Measurements from ENCODE around the gene FGD2.

FGD2 gene

GRCh38 chr6:37005061-37005810, at the start of gene FGD2:
TSS of gene FGD2 (plus strand) at chr6:37005655. CDS start at chr6:37005818, 163 bp downstream.
- H3K9me3 Mint-ChIP-seq, result no peaks in the 10 kb centered on the region
- peak within 1 kb of the TSS; percentile 67 for H3K27ac Mint-ChIP-seq (ENCODE audit: low read depth)
- DNase-seq (ENCODE audit: low spot score in 2 of 2), result no peak
- no peaks in the 10 kb centered on the region for H3K27me3 Mint-ChIP-seq
- H3K4me1 Mint-ChIP-seq, result peaks cover 16% of the 10 kb centered on the region
- H3K36me3 Mint-ChIP-seq (ENCODE audit: insufficient read depth), result peaks cover 5% of the 10 kb centered on the region
- H3K4me3 Mint-ChIP-seq, result peak within 1 kb of the TSS; percentile 62
- ATAC-seq (replicated peaks; ENCODE audit: extremely low read depth, poor library complexity, severe bottlenecking), result peak; percentile 50

GRCh38 chr6:36955671-36956445, 49.6 kb upstream of the FGD2 start:
- H3K4me1 Mint-ChIP-seq, result peaks cover 42% of the 10 kb centered on the region
- DNase-seq (ENCODE audit: low spot score in 2 of 2) (no peak), ATAC-seq (replicated peaks; ENCODE audit: extremely low read depth, poor library complexity, severe bottlenecking) (peak; percentile 58)
- H3K9me3 Mint-ChIP-seq, result no peaks in the 10 kb centered on the region
- H3K4me3 Mint-ChIP-seq, result peak overlapping the region; percentile 77
- H3K27me3 Mint-ChIP-seq, result no peaks in the 10 kb centered on the region
- H3K27ac Mint-ChIP-seq (ENCODE audit: low read depth), result peak overlapping the region; percentile 42
- H3K36me3 Mint-ChIP-seq (ENCODE audit: insufficient read depth), result peaks cover 5% of the 10 kb centered on the region

GRCh38 chr6:36956446-36956820, 49.0 kb upstream of the FGD2 start:
- Mint-ChIP-seq H3K27ac (ENCODE audit: low read depth) (peak overlapping the region; percentile 27), H3K9me3 (no peaks in the 10 kb centered on the region), H3K27me3 (no peaks in the 10 kb centered on the region), H3K36me3 (ENCODE audit: insufficient read depth) (peaks cover 4% of the 10 kb centered on the region), H3K4me1 (peaks cover 47% of the 10 kb centered on the region), H3K4me3 (peak overlapping the region; percentile 77)
- DNase-seq (ENCODE audit: low spot score in 2 of 2) (no peak), ATAC-seq (replicated peaks; ENCODE audit: extremely low read depth, poor library complexity, severe bottlenecking) (no peak)

- H3K27me3 Mint-ChIP-seq, result no peaks in the 10 kb centered on the region
- no peak overlapping the region for H3K4me3 Mint-ChIP-seq
- no peak for DNase-seq (ENCODE audit: low spot score in 2 of 2)
- no peak overlapping the region for H3K27ac Mint-ChIP-seq (ENCODE audit: low read depth)
- H3K36me3 Mint-ChIP-seq (ENCODE audit: insufficient read depth), result peaks cover 4% of the 10 kb centered on the region
- no peaks in the 10 kb centered on the region for H3K9me3 Mint-ChIP-seq
- ATAC-seq (replicated peaks; ENCODE audit: extremely low read depth, poor library complexity, severe bottlenecking), result no peak
- H3K4me1 Mint-ChIP-seq, result peaks cover 56% of the 10 kb centered on the region
These were observed 47.6 kb upstream of the FGD2 start for GRCh38 chr6:36957773-36958271.

GRCh38 chr6:36958775-36959554, 46.5 kb upstream of the FGD2 start:
- Mint-ChIP-seq H3K27me3 (no peaks in the 10 kb centered on the region), H3K27ac (ENCODE audit: low read depth) (no peak overlapping the region), H3K36me3 (ENCODE audit: insufficient read depth) (peaks cover 4% of the 10 kb centered on the region), H3K9me3 (no peaks in the 10 kb centered on the region), H3K4me1 (peaks cover 61% of the 10 kb centered on the region), H3K4me3 (no peak overlapping the region)
- ATAC-seq (replicated peaks; ENCODE audit: extremely low read depth, poor library complexity, severe bottlenecking) (no peak), DNase-seq (ENCODE audit: low spot score in 2 of 2) (no peak)

GRCh38 chr6:36959555-36960250, 45.8 kb upstream of the FGD2 start:
- no peaks in the 10 kb centered on the region for H3K27me3 Mint-ChIP-seq
- H3K36me3 Mint-ChIP-seq (ENCODE audit: insufficient read depth), result peaks cover 4% of the 10 kb centered on the region
- H3K27ac Mint-ChIP-seq (ENCODE audit: low read depth), result no peak overlapping the region
- ATAC-seq (replicated peaks; ENCODE audit: extremely low read depth, poor library complexity, severe bottlenecking) (no peak), DNase-seq (ENCODE audit: low spot score in 2 of 2) (no peak)
- H3K4me1 Mint-ChIP-seq, result peaks cover 60% of the 10 kb centered on the region
- no peak overlapping the region for H3K4me3 Mint-ChIP-seq
- H3K9me3 Mint-ChIP-seq, result no peaks in the 10 kb centered on the region

GRCh38 chr6:36961441-36962435, 43.7 kb upstream of the FGD2 start:
- Mint-ChIP-seq H3K27ac (ENCODE audit: low read depth) (no peak overlapping the region), H3K9me3 (no peaks in the 10 kb centered on the region)

GRCh38 chr6:36962874-36963273, 42.6 kb upstream of the FGD2 start:
- H3K36me3 Mint-ChIP-seq (ENCODE audit: insufficient read depth), result peaks cover 8% of the 10 kb centered on the region
- peak overlapping the region; percentile 32 for H3K4me3 Mint-ChIP-seq
- H3K27ac Mint-ChIP-seq (ENCODE audit: low read depth), result peak overlapping the region; percentile 57
- no peaks in the 10 kb centered on the region for H3K9me3 Mint-ChIP-seq
- DNase-seq (ENCODE audit: low spot score in 2 of 2) (peak; percentile 37 to 55), ATAC-seq (replicated peaks; ENCODE audit: extremely low read depth, poor library complexity, severe bottlenecking) (peak; percentile 55)
- peaks cover 41% of the 10 kb centered on the region for H3K4me1 Mint-ChIP-seq
- H3K27me3 Mint-ChIP-seq, result no peaks in the 10 kb centered on the region

More at GRCh38 chr6:36961441-36962435, 43.7 kb upstream of the FGD2 start:
- peaks cover 44% of the 10 kb centered on the region for H3K4me1 Mint-ChIP-seq
- H3K27me3 Mint-ChIP-seq, result no peaks in the 10 kb centered on the region
- H3K36me3 Mint-ChIP-seq (ENCODE audit: insufficient read depth), result peaks cover 6% of the 10 kb centered on the region
- DNase-seq (ENCODE audit: low spot score in 2 of 2), result no peak
- no peak for ATAC-seq (replicated peaks; ENCODE audit: extremely low read depth, poor library complexity, severe bottlenecking)
- H3K4me3 Mint-ChIP-seq, result peak overlapping the region; percentile 29

GRCh38 chr6:36963451-36964290, 41.8 kb upstream of the FGD2 start:
- DNase-seq (ENCODE audit: low spot score in 2 of 2) (no peak), ATAC-seq (replicated peaks; ENCODE audit: extremely low read depth, poor library complexity, severe bottlenecking) (peak; percentile 72)
- peaks cover 15% of the 10 kb centered on the region for H3K36me3 Mint-ChIP-seq (ENCODE audit: insufficient read depth)
- H3K27ac Mint-ChIP-seq (ENCODE audit: low read depth), result peak overlapping the region; percentile 57
- no peaks in the 10 kb centered on the region for H3K9me3 Mint-ChIP-seq
- H3K4me3 Mint-ChIP-seq, result peak overlapping the region; percentile 32
- H3K4me1 Mint-ChIP-seq, result peaks cover 41% of the 10 kb centered on the region
- no peaks in the 10 kb centered on the region for H3K27me3 Mint-ChIP-seq

GRCh38 chr6:36964349-36964748, 41.1 kb upstream of the FGD2 start:
- ATAC-seq (replicated peaks; ENCODE audit: extremely low read depth, poor library complexity, severe bottlenecking) (no peak), DNase-seq (ENCODE audit: low spot score in 2 of 2) (no peak)
- Mint-ChIP-seq H3K27me3 (no peaks in the 10 kb centered on the region), H3K4me3 (peak overlapping the region; percentile 17), H3K27ac (ENCODE audit: low read depth) (peak overlapping the region; percentile 39), H3K4me1 (peaks cover 41% of the 10 kb centered on the region), H3K36me3 (ENCODE audit: insufficient read depth) (peaks cover 20% of the 10 kb centered on the region), H3K9me3 (no peaks in the 10 kb centered on the region)

All from central memory CD8-positive, alpha-beta T cell (primary cell).